ENCODE results near the gene DDX19B.
"Not testable (repeated sequence)": the region's sequence is repeated elsewhere in the genome, so short reads cannot be mapped to it uniquely, and the experiment has no call there.

Gene DDX19B

DNA sequence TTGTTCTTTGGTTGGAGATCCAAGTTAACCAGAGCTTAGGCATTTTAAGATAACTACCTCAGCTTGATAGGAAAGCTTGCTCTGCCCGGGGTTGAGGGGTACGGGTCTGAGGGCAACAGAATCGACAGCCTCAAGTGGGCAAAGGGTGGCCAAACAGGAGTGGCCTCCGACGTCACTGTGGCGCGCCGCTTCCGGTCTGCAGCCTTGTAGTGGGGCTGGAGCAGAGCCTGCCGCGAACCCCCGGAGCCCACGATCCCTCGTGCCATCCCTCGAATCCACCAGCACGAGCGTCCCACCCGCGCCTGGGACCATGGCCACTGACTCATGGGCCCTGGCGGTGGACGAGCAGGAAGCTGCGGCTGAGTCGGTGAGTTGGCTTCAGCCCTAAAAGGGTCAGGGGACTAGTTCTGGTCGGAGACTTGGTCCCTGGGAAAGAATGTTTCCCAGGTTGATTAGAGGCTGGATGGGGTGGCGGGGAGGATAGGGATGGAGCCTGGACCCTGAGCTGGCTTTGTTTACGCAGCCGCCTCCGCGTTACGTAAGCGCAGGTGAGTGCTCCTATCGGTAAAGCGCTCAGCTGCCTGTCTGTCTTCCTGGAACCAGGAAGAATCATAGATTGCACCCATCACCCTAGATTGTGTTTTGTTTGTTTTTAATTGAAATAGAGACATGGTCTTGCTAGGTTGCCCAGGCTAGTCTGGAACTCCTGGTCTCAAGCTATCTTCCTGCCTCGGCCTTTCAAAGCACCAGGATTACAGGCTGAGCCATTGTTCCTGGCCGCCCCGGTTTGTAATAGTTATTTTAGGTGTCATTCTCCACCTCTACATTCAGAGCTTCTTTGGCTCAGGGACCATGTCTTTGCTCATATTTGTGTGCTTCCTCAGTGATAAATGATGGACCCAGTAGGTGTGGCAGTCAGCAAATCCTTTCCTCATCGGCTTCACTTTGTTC, at the start of gene DDX19B:
TSS of gene DDX19B (plus strand) at position 199 of the 951 bp plus-strand sequence. CDS start at position 311, 112 bp downstream.
- peak in 55 of 56 donors; percentile 2 to 86 (median 62) for DNase-seq

DNA sequence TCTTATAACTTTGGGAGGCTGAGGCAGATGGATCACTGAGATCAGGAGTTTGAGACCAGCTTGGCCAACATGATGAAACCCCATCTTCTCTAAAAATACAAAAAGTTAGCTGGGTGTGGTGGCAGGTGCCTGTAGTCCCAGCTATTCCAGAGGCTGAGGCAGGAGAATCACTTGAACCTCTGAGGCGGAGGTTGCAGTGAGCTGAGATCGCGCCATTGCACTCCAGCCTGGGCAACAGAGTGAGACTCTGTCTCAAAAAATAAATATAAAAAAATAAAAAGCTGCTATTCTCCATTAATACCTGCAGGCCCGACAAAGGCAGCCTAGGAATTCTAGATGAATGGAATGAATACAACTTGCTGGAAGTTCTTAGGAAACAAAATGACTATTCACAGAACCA, 49.3 kb upstream of the DDX19B start:
- DNase-seq = not testable (repeated sequence)

DNA sequence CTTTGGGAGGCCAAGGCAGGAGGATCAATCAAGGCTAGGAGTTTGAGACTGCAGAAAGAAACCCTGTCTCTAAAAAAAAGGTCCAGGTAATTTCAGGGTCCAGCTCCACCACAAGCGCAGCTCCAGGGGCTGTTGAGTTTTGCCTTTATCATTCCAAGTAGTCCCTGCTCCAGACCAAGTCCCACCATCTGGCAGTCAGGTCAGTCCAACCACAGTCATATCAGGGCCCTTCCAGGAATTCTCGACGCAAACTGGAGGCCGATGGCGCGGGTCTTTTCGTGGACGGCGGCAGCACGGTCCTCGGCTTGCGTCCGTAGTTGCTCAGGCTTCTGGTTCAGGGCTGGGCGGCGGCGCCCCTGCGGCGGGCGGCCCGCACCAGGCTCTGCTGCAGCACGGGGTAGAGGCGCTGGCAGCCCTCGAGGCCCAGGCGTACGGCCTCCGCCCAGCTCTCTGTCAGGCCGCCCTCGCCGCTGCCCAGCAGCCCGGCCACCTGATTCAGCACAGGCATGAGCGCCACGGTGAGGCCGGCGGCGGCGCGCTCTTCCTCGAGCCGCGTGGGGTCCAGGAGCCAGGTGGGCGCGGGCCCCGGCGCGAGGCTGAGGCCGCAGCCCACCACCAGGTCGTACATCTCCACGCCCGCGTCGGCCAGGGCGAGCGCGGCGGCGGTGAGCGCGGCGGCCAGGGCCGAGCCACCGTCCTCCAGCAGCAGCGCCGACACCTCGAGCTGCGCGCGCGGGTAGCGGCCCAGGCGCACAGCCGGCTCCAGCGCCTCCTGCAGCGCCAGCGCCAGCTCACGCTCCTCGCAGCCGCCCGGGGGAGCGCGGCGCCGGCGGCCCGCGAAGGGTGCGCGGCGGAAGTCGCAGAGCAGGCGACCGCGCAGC, 48.0 kb upstream of the DDX19B start:
- DNase-seq = peak in 10 of 56 donors; percentile 9 to 64 (median 35)

DNA sequence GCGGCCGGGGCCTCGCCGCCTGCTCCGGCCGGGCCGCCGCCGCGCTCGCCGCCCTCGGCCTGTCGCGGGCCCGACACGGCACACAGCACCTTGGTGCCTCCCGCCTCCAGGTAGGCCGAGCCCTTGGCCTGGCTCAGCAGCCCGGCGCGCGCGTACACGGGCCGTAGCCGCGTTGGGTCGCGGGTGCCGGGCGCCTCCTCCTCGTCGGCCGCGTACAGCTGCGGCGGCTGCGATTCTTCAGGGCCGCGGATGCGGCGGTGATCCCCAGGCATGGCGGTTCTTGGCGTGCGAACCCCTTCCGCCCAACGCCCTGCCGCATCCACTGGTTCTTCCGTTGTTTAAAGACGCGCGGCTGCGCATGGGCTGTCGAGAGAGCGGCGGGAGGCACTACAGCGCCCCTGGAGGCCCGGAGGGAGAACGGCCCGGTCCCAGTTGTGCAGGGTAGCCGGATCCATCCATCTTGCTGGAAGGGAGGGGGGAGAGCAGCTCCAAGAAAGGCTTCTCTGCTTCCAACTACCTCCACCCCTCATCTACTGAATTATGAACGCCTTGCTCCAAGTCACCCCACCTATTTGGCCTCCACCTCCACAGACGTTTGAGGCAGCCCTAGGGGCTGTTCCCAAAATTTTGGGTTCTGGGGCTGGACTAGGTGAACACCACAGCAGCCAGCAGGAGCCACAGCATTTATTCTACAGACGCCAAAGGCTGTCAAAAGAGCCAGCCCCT, 47.2 kb upstream of the DDX19B start, which contains the start of gene EXOSC6:
TSS of gene EXOSC6 (minus strand) at position 312 of the 726 bp plus-strand sequence. CDS start at position 272, 40 bp downstream.
- DNase-seq = peak; percentile 38 to 96 (median 85)

DNA sequence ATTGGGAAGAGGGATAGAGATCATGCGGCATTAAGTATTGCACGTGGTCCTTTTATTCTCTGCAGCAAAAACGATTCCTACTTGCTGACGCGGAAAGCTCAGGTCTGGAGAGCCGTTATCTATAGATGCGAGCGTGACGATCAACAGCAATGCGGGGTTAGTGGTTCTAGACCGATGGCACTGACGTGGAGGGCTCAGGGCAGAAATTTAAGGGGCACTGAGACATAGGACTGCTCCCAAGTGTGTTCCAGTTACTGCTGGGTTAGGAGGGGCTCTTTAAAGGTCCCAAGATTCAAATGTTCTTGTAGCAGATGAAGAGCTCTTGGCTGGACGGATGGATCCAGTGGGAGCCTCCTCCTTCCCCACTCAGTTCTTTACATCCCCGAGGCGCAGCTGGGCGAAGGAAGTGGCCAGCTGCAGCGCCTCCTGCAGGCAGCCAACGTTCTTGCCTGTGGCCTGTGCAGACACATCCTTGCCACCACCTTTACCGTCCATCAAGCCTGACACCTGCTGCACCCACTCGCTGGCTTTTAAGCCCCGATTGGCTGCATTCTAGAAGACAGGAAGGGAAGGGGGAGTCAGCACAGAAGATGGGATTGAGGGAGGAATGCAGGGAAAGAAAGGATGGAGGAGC, 46.5 kb upstream of the DDX19B start:
- no peak for DNase-seq

DNA sequence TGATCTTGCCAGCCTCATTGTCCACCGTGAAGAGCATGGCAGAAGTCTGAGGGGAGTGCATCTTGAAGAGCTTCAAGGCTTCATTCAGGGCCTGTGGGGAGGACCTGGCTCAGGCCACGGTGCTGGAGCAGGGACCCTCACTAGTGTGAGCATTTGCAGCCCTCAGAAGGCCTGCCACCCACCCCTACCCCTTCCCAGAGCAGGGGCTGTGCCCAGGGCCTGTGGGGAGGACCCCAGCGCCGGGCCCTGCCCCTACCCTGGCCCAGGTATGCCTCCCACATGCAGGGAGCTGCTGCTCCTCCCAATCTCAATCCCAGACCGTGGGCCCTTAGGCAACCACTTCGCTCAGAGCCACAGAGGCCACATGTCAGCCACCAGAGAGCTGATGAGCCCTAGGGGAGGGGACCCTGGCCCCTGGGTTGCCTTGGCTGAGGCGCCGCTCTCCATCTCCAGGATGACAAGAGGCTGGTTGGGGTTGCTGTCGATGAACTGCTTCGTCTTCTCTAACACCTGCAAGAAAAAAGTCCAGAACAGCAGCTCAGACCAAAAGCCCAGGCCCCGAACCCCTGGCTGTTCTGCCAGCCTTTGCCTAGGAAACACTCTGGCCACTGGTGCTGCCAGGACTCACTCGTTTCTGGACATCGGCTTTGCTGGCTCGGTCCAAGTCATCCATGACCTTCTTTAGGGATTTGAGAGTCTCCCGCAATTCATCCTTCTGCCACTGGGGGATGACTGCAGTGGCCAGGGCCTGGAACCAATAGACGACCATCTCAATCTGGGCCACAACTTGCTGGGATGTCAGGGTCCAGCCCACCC, 45.5 kb upstream of the DDX19B start:
- DNase-seq = peak in 2 of 56 donors; percentile 4 to 5

DNA sequence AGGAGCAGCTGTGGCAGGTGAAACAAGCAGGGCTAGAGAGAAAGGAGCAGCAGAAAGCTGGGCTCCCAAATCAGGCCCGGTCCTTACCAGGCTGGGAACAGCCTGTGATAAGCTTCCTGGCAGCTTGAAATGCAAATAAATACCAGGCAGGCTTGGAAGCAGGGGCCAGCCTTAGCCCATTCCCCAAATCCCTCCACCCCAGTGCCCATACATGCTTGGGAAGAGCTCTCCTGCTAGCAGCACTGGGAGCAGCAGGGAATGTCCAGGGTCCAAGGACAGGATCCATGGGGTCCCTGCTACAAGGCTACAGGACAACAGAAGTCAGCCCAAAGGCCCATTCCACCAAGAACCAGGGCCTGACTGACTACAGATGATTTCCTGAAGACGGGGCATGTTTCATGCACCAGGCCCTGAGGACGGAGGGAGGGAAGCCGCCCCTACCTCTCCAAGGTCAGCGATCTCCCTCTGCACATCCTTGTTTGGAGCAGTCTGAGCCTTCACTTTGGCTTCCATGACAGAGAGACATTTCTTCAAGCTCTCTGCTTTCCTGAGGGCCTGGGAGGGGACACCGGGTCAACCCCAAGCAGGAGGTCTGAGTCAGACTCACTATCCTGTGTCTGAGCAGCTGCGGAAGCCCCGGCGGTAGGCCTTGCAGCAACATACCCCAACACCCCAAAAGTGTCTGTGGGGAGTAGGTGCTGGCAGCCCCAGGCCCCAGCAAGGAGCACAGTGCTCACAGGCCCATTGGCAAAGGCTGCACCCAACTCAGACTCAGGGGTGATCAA, 44.6 kb upstream of the DDX19B start:
- DNase-seq = no peak

DNA sequence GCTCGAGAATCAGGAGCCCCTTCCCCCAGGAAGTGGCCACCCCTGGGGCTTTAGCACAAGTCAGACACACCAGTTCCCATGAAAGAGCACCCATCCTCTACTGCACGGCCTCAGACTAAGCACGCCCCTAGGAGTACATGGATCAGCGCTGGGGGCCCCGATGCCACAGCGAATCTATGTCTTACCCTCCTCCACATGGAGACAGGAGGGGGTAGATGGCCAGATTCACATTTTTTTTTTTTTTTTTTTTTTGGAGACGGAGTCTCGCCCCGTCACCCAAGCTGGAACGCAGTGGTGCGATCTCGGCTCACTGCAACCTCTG, 44.1 kb upstream of the DDX19B start:
- DNase-seq = no peak

DNA sequence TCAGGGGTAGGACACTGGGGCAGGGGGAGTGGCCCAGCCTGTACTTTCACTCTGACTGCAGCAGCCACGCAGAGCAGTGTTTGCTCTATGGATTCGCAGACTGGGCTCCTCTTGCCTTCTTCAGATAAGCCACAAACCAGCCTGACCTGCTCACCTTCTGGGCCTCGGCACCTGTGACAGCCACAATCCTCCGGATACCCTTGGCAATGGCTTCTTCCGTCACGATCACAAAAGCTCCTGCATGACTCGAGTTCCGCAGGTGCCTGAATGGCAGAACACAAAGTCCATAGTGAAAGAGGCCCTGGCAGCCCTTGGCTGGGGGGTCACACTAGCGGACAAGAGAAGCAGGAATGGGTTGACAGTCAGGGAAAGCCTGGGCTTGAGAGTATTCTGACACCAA, 43.4 kb upstream of the DDX19B start:
- no peak for DNase-seq

DNA sequence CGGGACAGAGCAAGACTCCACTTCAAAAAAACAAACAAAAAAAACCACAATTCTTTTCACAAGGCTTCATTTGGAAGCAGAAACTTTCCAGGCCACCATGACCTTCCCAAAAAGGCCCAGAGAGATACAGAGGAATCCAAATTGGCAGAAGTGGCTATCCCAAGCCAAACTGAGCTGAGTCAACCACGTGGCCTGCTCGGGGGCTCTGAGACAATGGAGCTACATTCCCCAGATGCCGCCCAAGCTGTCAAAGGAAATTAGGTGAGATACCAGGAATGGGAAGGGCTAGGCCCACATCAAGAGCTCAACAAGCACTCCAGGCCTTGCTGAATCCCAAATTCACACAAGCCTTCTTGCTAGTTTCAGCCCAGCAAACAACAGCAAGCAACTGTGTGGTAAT, 41.6 kb upstream of the DDX19B start:
- DNase-seq = no peak

DNA sequence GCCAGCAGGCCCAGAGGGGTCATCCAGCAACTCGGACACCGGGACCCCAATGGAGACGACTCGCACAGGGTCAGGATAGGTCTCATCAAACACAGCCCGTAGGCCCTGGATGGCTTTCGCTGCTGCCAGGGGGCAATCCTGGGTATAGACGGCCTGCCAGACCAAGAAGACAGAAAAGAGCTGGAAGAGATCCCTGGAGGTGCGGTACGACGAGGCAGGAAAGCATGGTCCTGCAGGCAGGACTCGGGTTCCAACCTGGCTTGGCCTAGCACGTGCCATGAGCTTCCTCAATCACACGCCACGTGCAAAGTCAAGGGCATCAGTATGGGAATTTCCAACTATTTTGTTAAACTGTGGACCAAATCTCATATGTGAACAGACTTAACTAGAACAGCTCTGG, 40.9 kb upstream of the DDX19B start:
- DNase-seq = no peak

DNA sequence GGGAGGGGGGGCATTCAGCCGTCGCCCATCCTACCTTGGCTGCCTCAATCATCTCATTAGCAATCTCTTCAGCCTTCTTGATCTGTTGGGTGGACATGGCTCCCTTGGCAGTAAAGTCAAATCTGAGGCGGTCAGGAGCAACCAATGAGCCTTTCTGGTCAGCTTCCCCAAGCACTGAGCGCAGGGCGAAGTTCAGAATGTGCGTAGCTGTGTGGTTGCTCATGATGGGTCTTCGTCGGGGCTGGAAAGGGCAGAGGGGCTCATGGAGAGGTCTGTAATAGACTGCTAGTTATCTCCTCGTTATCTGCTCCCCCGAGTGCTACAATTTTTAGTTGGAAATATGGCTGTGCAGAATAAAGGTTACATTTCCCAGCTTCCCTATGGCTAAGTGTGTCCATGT, 40.0 kb upstream of the DDX19B start:
- no peak for DNase-seq

DNA sequence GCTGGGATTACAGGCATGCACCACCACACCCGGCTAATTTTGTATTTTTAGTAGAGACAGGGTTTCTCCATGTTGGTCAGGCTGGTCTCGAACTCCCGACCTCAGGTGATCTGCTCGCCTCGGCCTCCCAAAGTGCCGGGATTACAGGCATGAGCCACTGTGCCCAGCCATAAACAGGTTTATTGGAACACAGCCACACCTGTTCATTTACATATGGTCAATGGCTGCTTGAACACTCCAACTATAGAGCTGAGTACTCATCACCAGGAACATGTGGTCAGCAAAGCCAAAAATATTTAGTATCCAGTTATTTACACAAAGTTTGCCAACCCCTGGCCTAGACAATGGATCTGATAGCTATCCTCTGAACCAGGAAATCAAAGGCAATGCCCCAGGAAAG, 39.1 kb upstream of the DDX19B start:
- not testable (repeated sequence) for DNase-seq

DNA sequence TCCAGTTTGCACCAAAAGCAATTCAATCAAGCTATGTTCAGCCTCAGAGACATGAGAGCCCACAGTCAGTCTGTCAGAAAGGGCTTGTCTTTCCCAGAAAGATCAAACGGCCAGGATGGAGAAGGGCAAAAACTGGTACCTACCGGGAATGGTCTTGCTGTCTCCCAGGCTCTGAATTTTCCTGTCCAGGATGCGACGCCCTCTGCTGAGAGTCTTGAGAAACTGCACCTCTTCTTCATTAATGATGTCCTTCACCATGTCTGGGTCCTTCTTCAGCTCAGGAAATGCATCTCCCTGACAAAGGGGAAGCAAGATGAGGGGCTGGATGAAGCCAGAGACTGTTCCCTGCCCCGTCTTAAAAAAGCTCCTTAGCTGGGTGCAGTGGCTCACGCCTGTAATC, 31.5 kb upstream of the DDX19B start:
- peak in 8 of 56 donors; percentile 3 to 28 (median 6) for DNase-seq

DNA sequence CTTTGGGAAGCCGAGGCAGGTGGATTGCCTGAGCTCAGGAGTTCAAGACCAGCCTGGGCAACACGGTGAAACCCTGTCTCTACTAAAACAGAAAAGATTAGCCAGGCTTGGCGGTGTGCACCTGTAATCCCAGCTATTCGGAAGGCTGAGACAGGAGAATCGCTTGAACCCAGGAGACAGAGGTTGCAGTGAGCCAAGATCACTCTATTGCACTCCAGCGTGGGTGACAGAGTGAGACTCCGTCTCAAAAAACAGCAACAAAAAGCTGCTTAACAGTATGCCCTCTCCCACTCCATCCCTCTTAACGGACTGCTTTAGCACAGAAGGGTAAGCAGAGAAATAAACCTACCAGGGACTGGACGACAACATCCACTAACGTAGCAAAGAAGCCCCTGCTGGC, 31.1 kb upstream of the DDX19B start:
- not testable (repeated sequence) for DNase-seq

DNA sequence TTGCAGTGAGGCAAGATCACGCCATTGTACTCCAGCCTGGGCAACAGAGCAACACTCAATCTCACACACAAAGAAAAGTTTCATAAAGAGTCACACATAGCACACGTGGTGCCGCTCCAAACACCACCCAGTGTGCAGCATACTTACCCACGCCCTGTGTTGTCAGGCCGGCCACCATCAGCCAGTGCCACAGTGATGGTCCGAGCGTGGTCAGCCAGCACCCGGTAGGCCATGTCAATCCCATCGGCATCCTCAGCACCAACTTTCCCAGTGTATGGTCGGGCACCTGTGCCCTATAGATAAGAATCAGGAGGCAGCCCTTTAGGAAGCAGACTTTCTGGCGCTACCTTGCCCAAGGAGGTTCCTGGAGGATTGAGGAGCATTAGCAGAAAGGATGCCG, 29.5 kb upstream of the DDX19B start:
- DNase-seq = no peak

DNA sequence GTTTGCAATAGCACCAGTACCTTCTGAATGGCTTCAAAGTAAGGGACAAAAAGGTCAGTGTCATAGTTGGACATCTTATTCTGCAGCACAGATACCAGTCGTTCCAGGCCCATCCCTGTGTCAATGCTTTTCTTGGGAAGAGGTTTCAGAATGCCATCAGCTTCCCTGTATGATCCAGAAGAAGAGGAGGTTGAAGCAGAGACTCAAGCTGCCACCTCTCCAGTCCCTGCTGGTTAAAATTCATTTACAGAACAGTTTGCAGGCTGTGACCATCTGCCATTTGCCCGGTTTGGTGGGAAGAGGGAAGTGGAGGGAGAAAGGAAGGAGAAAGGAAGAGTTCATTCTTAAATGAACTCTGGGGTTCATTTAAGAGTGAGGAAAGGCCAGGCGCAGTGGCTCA, 28.8 kb upstream of the DDX19B start:
- DNase-seq = no peak

DNA sequence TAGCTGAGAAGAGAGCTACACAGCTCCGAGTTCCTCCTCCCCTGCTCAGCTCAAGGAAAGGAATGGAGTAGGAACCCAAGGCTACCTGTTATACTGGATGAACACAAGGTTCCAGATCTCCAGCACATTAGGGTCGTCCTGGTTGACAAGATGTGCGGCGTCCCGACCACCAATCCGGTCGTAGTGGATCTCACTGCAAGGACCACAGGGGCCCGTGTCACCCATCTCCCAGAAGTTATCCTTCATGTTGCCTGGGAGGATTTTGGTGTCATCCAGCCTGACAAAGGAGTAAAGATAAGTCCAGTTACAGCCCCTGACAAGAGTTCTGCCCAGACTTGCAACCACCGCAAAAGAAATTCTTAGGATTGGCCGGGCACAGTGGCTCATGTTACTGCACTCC, 27.3 kb upstream of the DDX19B start:
- DNase-seq = no peak

DNA sequence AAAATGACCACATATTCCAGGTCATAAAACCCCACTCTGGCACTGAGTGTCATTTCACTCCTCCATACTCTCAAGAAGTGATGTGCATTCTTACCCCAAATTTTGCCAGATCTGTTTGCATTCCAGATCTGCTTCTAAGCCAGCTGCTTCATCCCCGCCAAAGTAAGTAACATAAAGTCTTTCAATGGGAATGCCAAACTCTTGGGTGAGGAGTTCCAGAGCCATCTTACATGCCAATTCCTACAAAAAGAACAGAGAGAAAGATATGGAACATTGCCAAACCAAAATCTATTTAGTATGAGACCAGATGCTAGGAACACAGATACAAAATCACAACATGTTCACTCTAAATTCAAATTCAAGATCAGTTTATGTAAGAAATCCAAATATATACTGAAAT, 22.6 kb upstream of the DDX19B start:
- no peak for DNase-seq

Measured in nucleus accumbens (tissue), 56 donors.